ENCODE data around the gene FBXW5. TPM values are rescaled to one million over a fixed set of nuclear protein-coding genes. Genes with fewer than 3 reads are reported as not detected.

Gene FBXW5
- total RNA-seq, 1 donor from 2014 or later = 100.0 TPM

DNA sequence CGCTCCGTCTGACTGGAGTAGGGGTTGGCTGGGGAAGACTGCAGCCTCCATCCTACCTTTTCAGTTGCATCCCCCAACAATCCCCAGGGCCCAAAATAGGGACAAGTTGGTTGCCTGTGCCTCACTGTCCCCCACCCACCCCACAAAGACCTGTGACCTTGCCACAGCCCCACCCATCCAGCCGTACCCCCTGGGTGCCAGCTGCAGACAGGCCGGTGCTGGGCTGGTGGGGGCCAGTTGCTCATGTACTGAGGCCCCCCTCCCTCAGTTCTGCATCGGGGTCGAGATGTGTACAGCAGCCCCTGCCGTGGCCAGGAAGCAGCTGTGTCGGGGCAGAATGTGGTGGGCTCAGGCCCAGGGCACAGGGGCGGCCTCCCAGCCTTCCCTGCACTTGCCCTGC, 38.6 kb upstream of the FBXW5 start:
- H3K27ac Mint-ChIP-seq (ENCODE audit: unreplicated experiment) = no peak overlapping the region
- peaks cover 2% of the 10 kb centered on the region for H3K4me1 Mint-ChIP-seq (ENCODE audit: unreplicated experiment)
- peaks cover 14% of the 10 kb centered on the region for H3K27me3 Mint-ChIP-seq (ENCODE audit: unreplicated experiment)
- H3K9me3 Mint-ChIP-seq (ENCODE audit: unreplicated experiment) = no peaks in the 10 kb centered on the region
- TF ChIP-seq, protein P1, sequence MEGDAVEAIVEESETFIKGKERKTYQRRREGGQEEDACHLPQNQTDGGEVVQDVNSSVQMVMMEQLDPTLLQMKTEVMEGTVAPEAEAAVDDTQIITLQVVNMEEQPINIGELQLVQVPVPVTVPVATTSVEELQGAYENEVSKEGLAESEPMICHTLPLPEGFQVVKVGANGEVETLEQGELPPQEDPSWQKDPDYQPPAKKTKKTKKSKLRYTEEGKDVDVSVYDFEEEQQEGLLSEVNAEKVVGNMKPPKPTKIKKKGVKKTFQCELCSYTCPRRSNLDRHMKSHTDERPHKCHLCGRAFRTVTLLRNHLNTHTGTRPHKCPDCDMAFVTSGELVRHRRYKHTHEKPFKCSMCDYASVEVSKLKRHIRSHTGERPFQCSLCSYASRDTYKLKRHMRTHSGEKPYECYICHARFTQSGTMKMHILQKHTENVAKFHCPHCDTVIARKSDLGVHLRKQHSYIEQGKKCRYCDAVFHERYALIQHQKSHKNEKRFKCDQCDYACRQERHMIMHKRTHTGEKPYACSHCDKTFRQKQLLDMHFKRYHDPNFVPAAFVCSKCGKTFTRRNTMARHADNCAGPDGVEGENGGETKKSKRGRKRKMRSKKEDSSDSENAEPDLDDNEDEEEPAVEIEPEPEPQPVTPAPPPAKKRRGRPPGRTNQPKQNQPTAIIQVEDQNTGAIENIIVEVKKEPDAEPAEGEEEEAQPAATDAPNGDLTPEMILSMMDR (IDR thresholded peaks at IDR 0.05; ENCODE audit: unreplicated experiment) = no peak
- DNase-seq (ENCODE audit: low spot score) = no peak
- peaks cover 9% of the 10 kb centered on the region for H3K36me3 Mint-ChIP-seq (ENCODE audit: low read depth, unreplicated experiment)
- H3K4me3 Mint-ChIP-seq (ENCODE audit: unreplicated experiment) = no peak overlapping the region

DNA sequence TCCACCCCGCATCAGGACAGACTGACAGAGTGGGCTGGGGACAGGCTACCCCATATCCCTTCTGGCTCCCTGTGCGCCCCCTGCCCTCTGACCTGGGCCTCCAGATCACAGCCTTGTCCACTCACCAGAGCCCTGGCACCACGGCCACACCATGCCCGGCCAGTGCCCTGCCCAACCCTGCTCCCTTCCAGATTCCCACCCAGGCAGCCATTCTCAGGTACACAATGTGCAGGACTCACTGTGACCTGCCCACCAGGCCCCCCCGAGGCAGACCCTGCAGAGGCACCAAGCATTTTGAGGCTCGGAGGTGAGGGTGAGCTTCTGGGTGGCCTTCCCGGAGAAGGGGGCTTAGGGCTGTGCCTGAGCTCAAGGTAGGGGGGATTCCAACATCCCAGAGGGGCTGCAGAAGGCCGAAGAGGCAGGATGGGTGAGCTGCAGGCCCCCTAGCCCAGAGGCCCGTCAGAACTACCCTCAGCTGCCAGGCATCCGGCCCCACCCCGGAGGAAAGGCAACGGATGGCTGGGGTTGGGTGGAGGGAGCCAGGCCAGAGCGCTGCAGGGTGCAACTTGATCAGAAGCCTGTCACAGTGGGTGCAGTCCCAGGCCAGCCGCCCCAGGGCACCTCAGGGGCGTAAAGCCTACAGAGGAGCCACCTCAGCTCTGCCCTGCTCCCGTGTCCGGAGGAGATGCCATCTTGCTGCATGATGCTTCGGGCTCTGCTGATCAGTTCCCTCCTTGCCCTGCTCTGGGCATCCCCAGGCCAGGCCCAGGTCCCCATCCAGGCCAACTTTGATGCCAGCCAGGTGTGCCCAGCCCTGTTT, 37.9 kb upstream of the FBXW5 start, which contains the start of gene LCNL1:
Gene LCNL1 (plus strand): TSS at position 762 of the 820 bp plus-strand sequence. CDS start 594 bp downstream, outside the sequence.
- DNase-seq (ENCODE audit: low spot score) = no peak
- no peaks in the 10 kb centered on the region for H3K9me3 Mint-ChIP-seq (ENCODE audit: unreplicated experiment)

DNA sequence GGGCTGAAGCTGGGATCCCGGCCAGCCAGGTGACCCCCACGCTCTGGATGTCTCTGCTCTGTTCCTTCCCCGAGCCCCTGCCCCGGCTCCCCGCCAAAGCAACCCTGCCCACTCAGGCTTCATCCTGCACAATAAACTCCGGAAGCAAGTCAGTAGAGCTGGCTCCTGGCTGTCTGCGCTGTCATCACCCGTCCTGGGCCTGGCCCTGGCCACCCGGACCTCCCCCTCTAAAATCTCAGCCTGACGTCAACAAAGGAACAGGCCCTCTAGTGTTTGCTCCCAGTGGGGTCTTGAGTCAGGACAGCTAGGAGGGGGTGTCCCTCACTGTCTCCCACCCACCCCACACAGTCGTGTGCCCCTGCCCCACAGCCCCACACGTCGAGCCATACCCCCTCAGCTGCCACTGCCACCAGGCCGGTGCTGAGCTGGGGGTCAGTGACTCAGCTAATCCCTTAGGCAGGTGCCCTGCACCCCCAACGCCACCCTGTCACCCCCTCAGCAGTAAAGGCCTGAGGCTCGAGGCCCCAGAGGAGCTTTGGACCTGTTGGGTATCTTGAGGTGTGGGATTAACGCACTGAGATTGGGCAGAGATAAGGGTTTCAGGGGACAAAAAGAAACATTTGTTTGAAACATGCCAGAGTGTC, 37.2 kb upstream of the FBXW5 start:
- Mint-ChIP-seq H3K4me3 (ENCODE audit: unreplicated experiment) (no peak overlapping the region), H3K4me1 (ENCODE audit: unreplicated experiment) (peaks cover 2% of the 10 kb centered on the region), H3K9me3 (ENCODE audit: unreplicated experiment) (no peaks in the 10 kb centered on the region), H3K36me3 (ENCODE audit: low read depth, unreplicated experiment) (peaks cover 9% of the 10 kb centered on the region), H3K27ac (ENCODE audit: unreplicated experiment) (no peak overlapping the region), H3K27me3 (ENCODE audit: unreplicated experiment) (peaks cover 15% of the 10 kb centered on the region)
- no peak for DNase-seq (ENCODE audit: low spot score)
- TF ChIP-seq, protein P1 (IDR thresholded peaks at IDR 0.05; ENCODE audit: unreplicated experiment) = no peak

More for the DNA sequence above, 37.9 kb upstream of the FBXW5 start, which contains the start of gene LCNL1:
- peaks cover 14% of the 10 kb centered on the region for H3K27me3 Mint-ChIP-seq (ENCODE audit: unreplicated experiment)
- H3K4me3 Mint-ChIP-seq (ENCODE audit: unreplicated experiment) = peak within 1 kb of the TSS; percentile 52
- peaks cover 9% of the 10 kb centered on the region for H3K36me3 Mint-ChIP-seq (ENCODE audit: low read depth, unreplicated experiment)
- TF ChIP-seq, protein P1 (IDR thresholded peaks at IDR 0.05; ENCODE audit: unreplicated experiment) = no peak
- no peak within 1 kb of the TSS for H3K27ac Mint-ChIP-seq (ENCODE audit: unreplicated experiment)
- peaks cover 2% of the 10 kb centered on the region for H3K4me1 Mint-ChIP-seq (ENCODE audit: unreplicated experiment)

DNA sequence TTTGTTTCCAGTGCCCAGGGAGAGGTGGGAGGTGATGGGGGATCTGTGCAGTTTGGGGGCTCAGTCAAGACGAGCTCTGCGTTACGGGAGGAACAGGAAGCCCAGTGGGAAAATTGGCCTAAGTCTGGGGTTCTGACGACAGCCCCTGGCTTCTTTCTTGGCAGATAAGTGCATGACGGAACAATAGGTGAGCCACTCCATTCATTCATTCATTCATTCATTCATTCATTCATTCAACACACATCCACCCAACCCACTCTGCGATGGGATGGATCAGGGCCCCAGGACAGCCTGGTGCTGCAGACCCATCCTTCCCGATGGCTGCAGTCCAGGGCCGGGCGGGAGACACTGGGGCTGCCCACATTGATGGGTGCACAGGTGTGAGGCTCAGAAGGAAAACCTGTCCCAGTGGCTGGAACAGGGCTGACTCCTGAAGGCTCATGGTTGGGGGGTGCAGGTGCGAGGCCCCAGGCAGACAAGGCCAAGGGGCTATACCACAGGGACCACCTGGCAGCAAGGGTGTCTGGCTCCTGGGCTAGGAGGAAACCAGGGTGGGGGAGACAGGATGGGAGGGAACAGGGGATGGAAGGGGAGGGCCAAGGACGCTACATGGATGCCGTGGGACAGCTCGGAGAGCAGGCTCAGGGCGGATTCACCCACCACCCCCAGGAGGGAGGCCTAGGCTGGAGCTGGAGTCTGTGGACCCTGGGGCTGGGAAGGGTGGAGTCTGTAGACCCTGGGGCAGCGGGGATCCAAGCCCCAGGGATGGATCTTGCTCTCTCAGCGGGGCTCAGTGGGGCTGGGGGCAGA, 36.3 kb upstream of the FBXW5 start:
- TF ChIP-seq, protein P1 (IDR thresholded peaks at IDR 0.05; ENCODE audit: unreplicated experiment) = no peak
- peaks cover 11% of the 10 kb centered on the region for H3K27me3 Mint-ChIP-seq (ENCODE audit: unreplicated experiment)
- no peaks in the 10 kb centered on the region for H3K9me3 Mint-ChIP-seq (ENCODE audit: unreplicated experiment)
- DNase-seq (ENCODE audit: low spot score) = no peak
- H3K4me3 Mint-ChIP-seq (ENCODE audit: unreplicated experiment) = no peak overlapping the region
- no peak overlapping the region for H3K27ac Mint-ChIP-seq (ENCODE audit: unreplicated experiment)
- peaks cover 9% of the 10 kb centered on the region for H3K36me3 Mint-ChIP-seq (ENCODE audit: low read depth, unreplicated experiment)
- H3K4me1 Mint-ChIP-seq (ENCODE audit: unreplicated experiment) = peaks cover 2% of the 10 kb centered on the region
